GM15510 (cell line): Measurements from ENCODE around the gene KAT6B.

Experiments
- POLR2A ChIP-seq: IDR thresholded peaks from 3 replicates; pipeline ENCODE4 v1.6.1; 2011; ENCODE audit warnings: borderline replicate concordance; ENCODE audit not compliant: insufficient read length; ENCODE audit errors: extremely low read depth

Gene KAT6B

DNA sequence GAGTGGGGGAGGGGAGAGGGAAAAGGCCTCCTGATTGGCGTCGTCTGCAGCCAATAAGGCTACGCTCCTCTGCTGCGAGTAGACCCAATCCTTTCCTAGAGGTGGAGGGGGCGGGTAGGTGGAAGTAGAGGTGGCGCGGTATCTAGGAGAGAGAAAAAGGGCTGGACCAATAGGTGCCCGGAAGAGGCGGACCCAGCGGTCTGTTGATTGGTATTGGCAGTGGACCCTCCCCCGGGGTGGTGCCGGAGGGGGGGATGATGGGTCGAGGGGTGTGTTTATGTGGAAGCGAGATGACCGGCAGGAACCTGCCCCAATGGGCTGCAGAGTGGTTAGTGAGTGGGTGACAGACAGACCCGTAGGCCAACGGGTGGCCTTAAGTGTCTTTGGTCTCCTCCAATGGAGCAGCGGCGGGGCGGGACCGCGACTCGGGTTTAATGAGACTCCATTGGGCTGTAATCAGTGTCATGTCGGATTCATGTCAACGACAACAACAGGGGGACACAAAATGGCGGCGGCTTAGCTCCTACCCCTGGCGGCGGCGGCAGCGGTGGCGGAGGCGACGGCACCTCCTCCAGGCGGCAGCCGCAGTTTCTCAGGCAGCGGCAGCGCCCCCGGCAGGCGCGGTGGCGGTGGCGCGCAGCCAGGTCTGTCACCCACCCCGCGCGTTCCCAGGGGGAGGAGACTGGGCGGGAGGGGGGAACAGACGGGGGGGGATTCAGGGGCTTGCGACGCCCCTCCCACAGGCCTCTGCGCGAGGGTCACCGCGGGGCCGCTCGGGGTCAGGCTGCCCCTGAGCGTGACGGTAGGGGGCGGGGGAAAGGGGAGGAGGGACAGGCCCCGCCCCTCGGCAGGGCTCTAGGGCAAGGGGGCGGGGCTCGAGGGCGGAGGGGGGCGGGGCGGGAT lies at the start of gene KAT6B:
Gene KAT6B (plus strand): TSS at position 459 of the 903 bp plus-strand sequence. CDS start 16,258 bp downstream, outside the sequence.
- peak; percentile 61 for TF ChIP-seq POLR2A

DNA sequence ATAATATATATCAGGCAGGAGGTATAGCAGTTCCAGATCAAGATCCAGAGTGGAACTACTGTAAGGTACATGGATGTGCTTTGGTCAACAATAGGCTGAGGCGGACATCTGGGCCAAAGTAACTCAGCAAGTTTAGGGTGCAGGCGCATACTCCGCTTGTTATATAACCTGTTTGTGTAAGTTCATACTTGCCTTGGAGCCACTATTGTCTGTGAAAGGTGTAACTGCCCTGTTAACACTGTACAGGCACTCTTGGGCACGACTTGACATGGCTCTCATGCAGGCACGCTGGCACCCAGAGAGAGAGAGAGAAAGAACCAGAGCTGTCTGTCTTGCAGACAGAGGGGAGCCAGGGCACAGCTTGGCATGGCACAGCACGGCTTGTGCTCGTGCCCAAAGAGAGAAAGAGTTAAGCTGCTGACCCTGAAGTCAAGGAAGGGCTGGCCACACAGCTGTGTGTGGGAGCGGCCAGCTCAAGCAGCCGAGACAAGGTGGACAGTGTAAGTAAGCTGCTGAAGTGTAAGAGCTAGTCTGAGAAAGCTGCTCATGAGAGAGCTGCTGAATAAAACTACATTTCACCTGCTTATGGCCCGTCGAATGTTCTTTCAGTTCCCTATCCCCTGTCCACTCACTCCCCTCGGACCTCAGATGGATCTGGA lies 47.8 kb upstream of the KAT6B start:
- no peak for TF ChIP-seq POLR2A

- no peak for TF ChIP-seq POLR2A
These were observed 41.9 kb upstream of the KAT6B start for GRCh38 chr10:74784462-74784861.

- TF ChIP-seq POLR2A = no peak
These were observed 40.3 kb upstream of the KAT6B start for GRCh38 chr10:74786126-74786525.

DNA sequence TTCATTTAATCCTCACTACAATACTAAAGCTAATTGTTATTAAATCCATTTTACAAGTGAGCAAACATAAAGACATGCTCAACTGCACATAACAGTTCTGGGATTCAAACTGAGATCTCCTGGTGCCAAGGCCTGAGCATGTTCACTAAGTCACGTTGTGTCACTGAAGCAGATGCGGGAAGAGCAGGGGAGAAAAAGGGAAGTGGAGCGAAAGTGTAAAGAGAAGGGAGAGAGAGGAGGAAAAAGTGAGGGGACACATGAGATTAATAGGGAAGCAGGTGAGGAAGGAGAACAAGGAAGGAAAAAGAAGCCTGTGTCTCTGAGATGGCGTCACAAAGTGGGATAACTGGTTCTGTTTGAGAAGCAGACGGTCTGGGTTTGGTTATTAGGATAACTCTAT lies 38.9 kb upstream of the KAT6B start:
- TF ChIP-seq POLR2A = no peak

DNA sequence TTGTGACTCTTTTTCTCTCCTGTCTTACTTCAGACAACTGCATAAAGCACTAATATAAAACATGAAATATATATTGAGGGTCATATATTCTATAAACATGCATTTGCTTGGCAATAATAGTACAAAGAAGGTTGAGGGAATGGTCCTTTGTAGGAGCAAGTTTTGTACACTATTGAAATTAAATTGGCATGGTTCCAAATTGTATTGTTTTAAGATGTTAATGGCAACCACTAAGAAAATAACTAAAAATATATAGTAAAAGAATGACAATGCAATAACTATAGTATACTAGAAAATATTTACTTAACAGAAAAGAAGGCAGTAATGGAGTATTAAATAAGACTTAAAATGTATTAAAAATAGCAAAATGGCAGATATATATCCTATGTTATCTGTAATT lies 33.7 kb upstream of the KAT6B start:
- TF ChIP-seq POLR2A = no peak

DNA sequence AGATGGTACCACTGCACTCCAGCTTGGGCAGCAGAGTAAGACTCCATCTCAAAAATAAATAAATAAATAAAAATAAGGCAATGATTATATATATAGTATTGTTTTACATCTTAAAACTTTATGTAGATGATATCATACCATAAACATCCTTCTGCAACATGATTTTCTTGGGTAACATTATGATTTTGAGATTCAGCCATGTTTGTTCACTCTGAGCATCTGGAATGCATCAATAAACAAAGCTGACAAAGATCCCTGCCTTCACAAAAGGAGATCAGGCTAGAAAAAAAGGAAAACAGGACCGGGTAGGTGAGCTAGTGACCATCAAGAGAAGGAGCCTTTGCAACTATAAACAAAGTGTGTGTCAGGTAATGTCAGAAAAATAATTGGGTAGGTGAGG lies 31.9 kb upstream of the KAT6B start:
- no peak for TF ChIP-seq POLR2A

DNA sequence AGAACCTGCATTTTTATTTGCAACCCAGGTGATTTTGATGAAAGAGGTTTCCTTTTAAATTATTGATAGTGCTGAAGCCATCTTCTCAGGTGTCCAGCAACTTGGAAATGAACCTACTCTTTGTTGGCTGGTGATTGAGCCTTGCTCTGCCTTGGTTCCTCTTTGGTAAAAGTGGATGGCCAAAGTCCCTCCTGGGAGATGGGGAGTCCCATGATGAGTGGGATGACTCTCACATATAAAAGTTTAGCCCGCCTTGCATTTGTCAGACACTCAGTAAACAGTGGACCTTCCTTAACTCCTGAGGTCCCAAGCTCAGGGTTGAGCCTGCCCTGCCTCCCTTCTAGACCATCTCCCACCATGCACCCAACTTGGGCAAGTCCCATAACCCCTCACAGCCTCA lies 28.9 kb upstream of the KAT6B start:
- no peak for TF ChIP-seq POLR2A

GRCh38 chr10:74799721-74800221 lies 26.6 kb upstream of the KAT6B start:
- TF ChIP-seq POLR2A = no peak

GRCh38 chr10:74801447-74801846 lies 25.0 kb upstream of the KAT6B start:
- no peak for TF ChIP-seq POLR2A

- TF ChIP-seq POLR2A = no peak
These were observed 17.9 kb upstream of the KAT6B start for GRCh38 chr10:74808501-74808900.

DNA sequence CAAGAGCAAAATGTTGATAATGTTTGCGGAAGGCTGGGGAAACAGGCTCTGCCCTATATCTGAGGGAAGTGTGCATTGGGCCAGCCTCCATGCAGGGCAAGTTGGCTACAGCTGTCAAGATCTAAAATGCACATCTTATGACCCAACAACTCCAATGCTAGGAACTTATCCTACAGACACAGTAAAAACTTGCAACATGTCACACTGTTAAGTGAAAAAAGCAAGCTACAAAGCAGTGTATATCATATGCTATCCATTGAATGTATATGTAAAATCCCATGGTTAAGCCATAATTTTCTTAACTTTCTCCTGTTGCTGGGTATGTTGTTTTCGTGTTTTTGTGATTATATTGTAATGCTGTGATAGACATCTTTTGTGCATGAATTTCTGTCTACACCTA lies 16.3 kb upstream of the KAT6B start:
- no peak for TF ChIP-seq POLR2A

GRCh38 chr10:74813381-74814259 lies 12.8 kb upstream of the KAT6B start:
- no peak for TF ChIP-seq POLR2A

DNA sequence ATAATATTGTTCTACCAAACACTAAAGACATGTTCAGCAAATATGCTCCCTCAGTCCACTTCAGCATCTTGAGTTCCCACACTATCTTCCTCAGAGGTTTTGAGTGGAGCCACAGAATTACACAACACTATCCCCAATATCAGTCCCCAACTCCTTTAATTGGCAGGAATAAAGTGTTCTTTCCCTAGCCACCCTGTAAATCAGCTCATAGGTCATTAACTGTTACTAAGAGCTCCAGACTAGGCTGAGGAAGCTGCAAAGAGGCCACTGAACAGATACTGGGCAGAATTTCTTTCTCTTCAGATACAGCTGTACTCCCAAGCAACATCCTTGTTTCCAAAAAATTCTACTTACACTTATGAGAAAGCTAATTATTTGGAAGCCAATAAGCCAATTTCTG lies 11.6 kb upstream of the KAT6B start:
- no peak for TF ChIP-seq POLR2A
